Fibroblast of skin of right quadriceps (primary cell): ENCODE measurements around the gene SUMO3.

Experiments
- DNase-seq: peaks from one replicate; pipeline ENCODE4 v3.0.0-alpha.2; 2013

Gene SUMO3

DNA sequence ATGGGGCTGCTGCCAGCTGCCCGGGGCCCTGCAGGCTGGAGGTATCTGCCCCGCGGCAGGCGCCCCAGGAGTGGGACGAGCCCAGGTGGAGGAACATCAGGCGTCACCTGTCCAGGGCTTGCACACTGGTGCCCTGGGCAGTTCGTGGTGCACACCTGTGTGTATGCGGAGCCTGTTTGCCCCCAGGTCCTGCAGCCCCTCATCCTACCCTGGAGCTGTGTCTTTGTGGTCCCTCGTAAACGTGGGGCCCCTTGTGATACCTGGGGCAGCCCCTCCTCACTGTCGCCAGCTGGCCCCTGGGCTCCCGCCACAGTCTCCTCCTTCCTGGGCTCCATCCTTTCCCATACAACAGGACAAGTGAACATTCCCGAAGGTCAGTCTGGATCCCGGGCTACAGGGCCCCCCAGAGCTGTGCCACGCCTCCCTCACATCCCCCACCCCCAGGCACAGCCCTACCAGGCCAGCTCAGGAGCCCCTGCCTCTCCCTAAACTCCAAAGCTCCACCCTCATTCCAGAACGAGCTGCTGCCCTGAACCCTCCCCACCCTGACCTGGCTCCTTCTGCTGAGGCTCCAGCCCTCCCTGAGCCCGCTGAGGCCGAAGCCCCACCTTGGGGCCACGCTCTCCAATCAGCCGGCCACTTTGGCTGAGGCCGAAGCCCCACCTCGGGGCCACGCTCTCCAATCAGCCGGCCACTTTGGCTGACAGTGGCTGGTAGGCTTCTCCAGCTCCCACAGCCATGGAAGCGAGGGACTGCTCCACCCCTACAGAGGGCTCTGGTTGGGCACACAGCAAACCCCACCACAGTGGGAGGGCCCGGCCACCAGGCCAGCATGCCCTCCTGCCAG is 58.9 kb downstream of the SUMO3 start:
- DNase-seq = no peak

DNA sequence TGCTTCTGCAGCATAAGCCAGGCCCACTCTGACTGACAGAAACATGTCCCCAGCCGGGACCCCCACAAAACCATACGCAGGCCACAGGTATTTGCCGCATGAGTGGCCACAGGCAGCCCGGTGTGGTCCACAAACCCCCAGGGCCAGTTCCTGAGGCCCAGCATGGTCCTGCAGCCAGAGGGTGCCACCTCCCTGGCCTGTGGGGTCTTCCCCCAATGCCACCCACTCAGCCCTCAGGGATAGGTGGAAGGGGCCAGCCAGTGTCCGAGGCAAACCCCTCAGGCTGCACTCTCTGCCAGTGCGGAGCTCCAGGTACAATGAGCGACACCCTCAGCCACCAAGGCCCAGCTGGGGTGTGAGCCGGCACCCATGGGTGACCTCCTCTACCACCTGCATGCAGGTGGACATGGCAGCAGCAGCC is 59.7 kb downstream of the SUMO3 start:
- DNase-seq = no peak

DNA sequence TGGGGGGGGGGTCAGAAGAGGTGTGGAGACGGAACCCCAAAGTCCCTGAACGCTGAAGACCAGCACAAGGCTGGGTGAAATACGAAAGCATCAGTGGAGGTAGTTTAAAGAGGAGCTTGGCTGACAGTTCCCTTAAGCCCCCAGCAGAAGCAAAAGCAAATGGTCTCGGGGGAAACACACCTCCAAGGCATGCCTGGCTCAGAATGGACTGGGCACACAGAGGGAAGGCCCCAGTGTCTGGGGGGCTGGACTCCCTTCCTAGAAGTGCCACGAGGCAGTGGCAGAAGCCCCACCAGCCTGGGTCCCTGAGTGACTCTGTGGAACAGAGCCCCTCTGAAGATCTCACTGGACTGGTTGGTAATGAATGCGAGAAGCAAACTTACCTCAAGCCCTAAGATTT is 60.1 kb downstream of the SUMO3 start:
- DNase-seq = no peak

DNA sequence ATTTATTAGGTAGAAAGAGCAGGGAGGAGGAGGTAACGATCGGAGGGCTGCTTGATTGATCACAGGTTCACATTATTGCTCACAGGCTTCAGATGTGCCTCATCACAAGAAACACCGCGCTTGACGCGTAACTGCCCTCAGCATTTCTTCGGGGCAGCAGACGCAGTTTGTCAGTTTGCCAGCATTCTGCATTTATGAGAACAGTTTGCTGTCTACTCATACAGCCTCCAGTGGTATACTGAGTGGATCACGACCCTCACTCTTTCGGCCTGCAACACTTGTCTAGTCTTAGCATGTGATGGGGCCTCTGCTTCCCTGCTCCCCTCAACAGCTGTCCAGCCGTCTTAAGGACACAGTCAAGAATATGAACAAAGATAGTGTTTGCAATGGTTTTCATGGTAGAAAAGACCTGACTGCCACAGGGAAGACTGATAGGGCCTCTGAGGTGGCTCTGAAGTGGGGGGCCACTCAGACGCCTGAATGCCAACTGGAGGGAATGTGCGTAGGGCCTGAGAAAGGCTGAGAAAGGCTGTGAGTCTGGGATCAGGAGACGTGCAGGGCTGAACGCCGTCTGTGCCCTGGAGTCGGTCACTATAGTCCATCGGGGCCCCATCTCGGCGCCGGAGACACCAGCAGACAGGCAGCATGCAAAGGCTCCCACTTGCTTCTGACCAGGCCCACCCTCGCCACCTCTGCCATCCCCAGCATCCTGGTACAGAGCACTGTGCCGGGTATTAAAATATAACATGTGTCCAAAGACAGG is 61.3 kb downstream of the SUMO3 start:
- no peak for DNase-seq
